COR-L47 (cell line): Measurements from ENCODE around the gene ALDH18A1.
A peak's percentile ranks its signal among the peaks of the same experiment; 100 is the strongest.

ENCODE experiments used
- DNase-seq: peaks from one replicate; lab custom pipeline; 2025; lab: John Stamatoyannopoulos, UW

ALDH18A1 gene

GRCh38 chr10:95579292-95579691 lies 77.2 kb downstream of the ALDH18A1 start:
- no peak for DNase-seq

GRCh38 chr10:95578619-95579018 lies 77.9 kb downstream of the ALDH18A1 start:
- DNase-seq = no peak

- DNase-seq = no peak
These were observed 81.7 kb downstream of the ALDH18A1 start for GRCh38 chr10:95574649-95575365.

- no peak for DNase-seq
These were observed 82.4 kb downstream of the ALDH18A1 start for GRCh38 chr10:95573964-95574604.

- DNase-seq = no peak
These were observed 83.0 kb downstream of the ALDH18A1 start for GRCh38 chr10:95573527-95573926.

GRCh38 chr10:95572131-95572820 lies 84.2 kb downstream of the ALDH18A1 start:
- DNase-seq = no peak

GRCh38 chr10:95571390-95571789 lies 85.1 kb downstream of the ALDH18A1 start:
- no peak for DNase-seq

GRCh38 chr10:95569368-95569767 lies 87.1 kb downstream of the ALDH18A1 start:
- no peak for DNase-seq

GRCh38 chr10:95567903-95568630 lies 88.4 kb downstream of the ALDH18A1 start:
- DNase-seq = no peak

GRCh38 chr10:95566136-95566535 lies 90.4 kb downstream of the ALDH18A1 start:
- DNase-seq = no peak

GRCh38 chr10:95565336-95565735 lies 91.2 kb downstream of the ALDH18A1 start:
- no peak for DNase-seq

- no peak for DNase-seq
These were observed 92.2 kb downstream of the ALDH18A1 start for GRCh38 chr10:95564291-95564690.

GRCh38 chr10:95562341-95562965 lies 94.1 kb downstream of the ALDH18A1 start:
- no peak for DNase-seq

GRCh38 chr10:95561864-95562177 lies 94.7 kb downstream of the ALDH18A1 start:
- DNase-seq = no peak

- DNase-seq = peak; percentile 92
These were observed 95.2 kb downstream of the ALDH18A1 start, which contains the start of gene SORBS1 for GRCh38 chr10:95561177-95561863. SORBS1 (minus strand) TSS chr10:95561371; CDS start chr10:95441135, 120,236 bp downstream.

GRCh38 chr10:95560278-95561176 lies 96.0 kb downstream of the ALDH18A1 start:
- DNase-seq = peak; percentile 20

- DNase-seq = no peak
These were observed 96.6 kb downstream of the ALDH18A1 start for GRCh38 chr10:95559896-95560277.

GRCh38 chr10:95559471-95559870 lies 97.0 kb downstream of the ALDH18A1 start:
- DNase-seq = no peak

GRCh38 chr10:95558593-95559320 lies 97.8 kb downstream of the ALDH18A1 start:
- DNase-seq = no peak
